Cardiac fibroblast (primary cell): ENCODE results near the gene FOXN1.
A peak's percentile ranks its signal among the peaks of the same experiment; 100 is the strongest.
"Not testable (repeated sequence)": the region's sequence is repeated elsewhere in the genome, so short reads cannot be mapped to it uniquely, and the experiment has no call there.

ENCODE experiments used
- DNase-seq, 2 donors: peaks; one replicate each; pipeline versions ENCODE4 v3.0.0 to v3.0.0-alpha.2; 2010; ENCODE audit warnings: low read depth in 2 of 2
- H3K4me3 ChIP-seq, 2 donors: replicated peaks in 1 of 2; 1 replicate in 1 of 2; 2 replicates in 1 of 2; pipeline ENCODE4 v1.5.1; 2011; ENCODE audit warnings: low read depth in 2 of 2, low read length in 2 of 2, mild to moderate bottlenecking in 2 of 2, moderate library complexity in 1 of 2
- CTCF ChIP-seq: IDR thresholded peaks from one replicate; pipeline ENCODE4 v1.5.1; 2011; ENCODE audit warnings: low read depth, mild to moderate bottlenecking, low read length, inconsistent platforms

Gene FOXN1

GRCh38 chr17:28519236-28519635 lies 13.1 kb downstream of the FOXN1 start:
- H3K4me3 ChIP-seq = no peak overlapping the region
- DNase-seq = no peak
- no peak for TF ChIP-seq CTCF

GRCh38 chr17:28520687-28521086 lies 14.5 kb downstream of the FOXN1 start:
- H3K4me3 ChIP-seq = no peak overlapping the region
- no peak for TF ChIP-seq CTCF

GRCh38 chr17:28521311-28522085 lies 15.3 kb downstream of the FOXN1 start:
- no peak for TF ChIP-seq CTCF
- DNase-seq = no peak
- H3K4me3 ChIP-seq = no peak overlapping the region

More at GRCh38 chr17:28520687-28521086, 14.5 kb downstream of the FOXN1 start:
- DNase-seq = no peak

- DNase-seq, H3K4me3 ChIP-seq: not testable (repeated sequence)
These were observed 16.1 kb downstream of the FOXN1 start for GRCh38 chr17:28522281-28522680.

- no peak overlapping the region for H3K4me3 ChIP-seq
- no peak for DNase-seq
- no peak for TF ChIP-seq CTCF
These were observed 17.0 kb downstream of the FOXN1 start for GRCh38 chr17:28523186-28523585.

- TF ChIP-seq CTCF = no peak
- no peak overlapping the region for H3K4me3 ChIP-seq
- DNase-seq = no peak
These were observed 17.7 kb downstream of the FOXN1 start for GRCh38 chr17:28523876-28524275.

- DNase-seq = peak; percentile 74 to 78
- TF ChIP-seq CTCF = no peak
- H3K4me3 ChIP-seq = no peak overlapping the region
These were observed 18.6 kb downstream of the FOXN1 start for GRCh38 chr17:28524476-28525424.
